KMS-11 (cell line): ENCODE measurements around the gene GNAZ.
"Not testable (repeated sequence)": the region's sequence is repeated elsewhere in the genome, so short reads cannot be mapped to it uniquely, and the experiment has no call there.

Source experiments
- H2AFZ ChIP-seq: fragments of 200-600 bp; sonication (generic); 2 replicates; pipeline ENCODE4 v1.6.1; 2016; ENCODE audit warnings: antibody characterized with exemption, mixed run types, low read depth
- H3K27ac ChIP-seq: fragments of 200-600 bp; sonication (generic); 2 replicates; pipeline ENCODE4 v1.6.1; 2016; ENCODE audit warnings: mild to moderate bottlenecking, mixed run types
- H3K27me3 ChIP-seq: fragments of 200-600 bp; sonication (generic); 2 replicates; pipeline ENCODE4 v1.6.1; 2017; ENCODE audit warnings: mild to moderate bottlenecking, low read depth, mixed run types, moderate library complexity; ENCODE audit not compliant: insufficient read depth
- H3K36me3 ChIP-seq: fragments of 200-600 bp; sonication (generic); 2 replicates; pipeline ENCODE4 v1.6.1; 2017; ENCODE audit warnings: mild to moderate bottlenecking, mixed run types; ENCODE audit not compliant: insufficient read depth
- H3K4me1 ChIP-seq: fragments of 200-600 bp; sonication (generic); 2 replicates; pipeline ENCODE4 v1.6.1; 2016; ENCODE audit warnings: mild to moderate bottlenecking, low read depth, mixed run types; ENCODE audit not compliant: poor library complexity, severe bottlenecking
- H3K4me2 ChIP-seq: fragments of 200-600 bp; sonication (generic); 2 replicates; pipeline ENCODE4 v1.7.0; 2016; ENCODE audit warnings: mild to moderate bottlenecking, mixed run types
- H3K4me3 ChIP-seq: fragments of 200-600 bp; sonication (generic); IDR thresholded peaks from 2 replicates; pipeline ENCODE4 v1.6.1; 2017; ENCODE audit warnings: low read depth, low read length, mixed read lengths; ENCODE audit not compliant: insufficient read depth
- H3K79me2 ChIP-seq: fragments of 200-600 bp; sonication (generic); 2 replicates; pipeline ENCODE4 v1.6.1; 2016; ENCODE audit warnings: low read depth, mixed run types; ENCODE audit not compliant: insufficient read depth
- H3K9ac ChIP-seq: fragments of 200-600 bp; sonication (generic); 2 replicates; pipeline ENCODE4 v1.6.1; 2016; ENCODE audit warnings: mild to moderate bottlenecking, mixed run types
- H4K20me1 ChIP-seq: fragments of 200-600 bp; sonication (generic); 2 replicates; pipeline ENCODE4 v1.6.1; 2016; ENCODE audit warnings: mild to moderate bottlenecking, mixed run types; ENCODE audit not compliant: insufficient read depth
- CTCF ChIP-seq: fragments of 200-600 bp; sonication (generic); conservative IDR thresholded peaks from 2 replicates; pipeline ENCODE4 v1.6.1; 2017; ENCODE audit warnings: low read depth, mild to moderate bottlenecking, antibody characterized with exemption, low read length, moderate library complexity, mixed read lengths

Gene GNAZ

GRCh38 chr22:23042179-23042578, 28.1 kb upstream of the GNAZ start:
- Histone ChIP-seq H3K4me3 (no peak overlapping the region), H3K27me3 (no peaks in the 10 kb centered on the region), H3K79me2 (no peaks in the 10 kb centered on the region), H3K36me3 (no peaks in the 10 kb centered on the region), H4K20me1 (no peaks in the 10 kb centered on the region), H3K4me1 (no peaks in the 10 kb centered on the region), H2AFZ (no peak overlapping the region), H3K4me2 (no peak overlapping the region), H3K9ac (no peak overlapping the region), H3K27ac (no peak overlapping the region)
- TF ChIP-seq CTCF: no peak

- H3K27ac ChIP-seq: no peak overlapping the region
- no peaks in the 10 kb centered on the region for H3K4me1 ChIP-seq
- H4K20me1 ChIP-seq: no peaks in the 10 kb centered on the region
- no peak overlapping the region for H2AFZ ChIP-seq
- H3K4me3 ChIP-seq: no peak overlapping the region
- H3K36me3 ChIP-seq: no peaks in the 10 kb centered on the region
- no peak for TF ChIP-seq CTCF
- no peaks in the 10 kb centered on the region for H3K79me2 ChIP-seq
- H3K27me3 ChIP-seq: no peaks in the 10 kb centered on the region
- H3K4me2 ChIP-seq: no peak overlapping the region
- H3K9ac ChIP-seq: no peak overlapping the region
Measured at GRCh38 chr22:23044570-23044969, 25.7 kb upstream of the GNAZ start.

GRCh38 chr22:23045461-23045860, 24.9 kb upstream of the GNAZ start:
- no peak for TF ChIP-seq CTCF
- Histone ChIP-seq H3K79me2 (no peaks in the 10 kb centered on the region), H4K20me1 (no peaks in the 10 kb centered on the region), H3K4me2 (no peak overlapping the region), H3K36me3 (no peaks in the 10 kb centered on the region), H2AFZ (no peak overlapping the region), H3K27ac (no peak overlapping the region), H3K27me3 (no peaks in the 10 kb centered on the region), H3K9ac (no peak overlapping the region), H3K4me1 (no peaks in the 10 kb centered on the region), H3K4me3 (no peak overlapping the region)

- Histone ChIP-seq H2AFZ (no peak overlapping the region), H3K27me3 (no peaks in the 10 kb centered on the region), H3K4me2 (no peak overlapping the region), H3K79me2 (no peaks in the 10 kb centered on the region), H4K20me1 (no peaks in the 10 kb centered on the region), H3K4me1 (no peaks in the 10 kb centered on the region), H3K4me3 (no peak overlapping the region), H3K36me3 (no peaks in the 10 kb centered on the region), H3K9ac (no peak overlapping the region), H3K27ac (no peak overlapping the region)
- TF ChIP-seq CTCF: no peak
Measured at GRCh38 chr22:23047265-23047664, 23.1 kb upstream of the GNAZ start.

GRCh38 chr22:23047742-23048141, 22.6 kb upstream of the GNAZ start:
- Histone ChIP-seq H3K4me2 (no peak overlapping the region), H3K36me3 (no peaks in the 10 kb centered on the region), H4K20me1 (no peaks in the 10 kb centered on the region), H3K9ac (no peak overlapping the region), H3K4me1 (no peaks in the 10 kb centered on the region), H3K27me3 (no peaks in the 10 kb centered on the region), H3K27ac (no peak overlapping the region), H3K79me2 (no peaks in the 10 kb centered on the region), H2AFZ (no peak overlapping the region), H3K4me3 (no peak overlapping the region)
- TF ChIP-seq CTCF: no peak

- H3K9ac ChIP-seq, H3K79me2 ChIP-seq, H2AFZ ChIP-seq, H3K4me3 ChIP-seq, H4K20me1 ChIP-seq, H3K4me2 ChIP-seq, H3K36me3 ChIP-seq, H3K27me3 ChIP-seq, H3K27ac ChIP-seq: not testable (repeated sequence)
- H3K4me1 ChIP-seq: peaks cover 11% of the 10 kb centered on the region
Measured at GRCh38 chr22:23050546-23050945, 19.8 kb upstream of the GNAZ start.
